Stimulated activated CD4-positive, alpha-beta T cell treated with anti-CD3 and anti-CD28 coated beads, TNF-alpha, amount 100 ng/mL, for 1 hour (primary cell): ENCODE results near the gene THBD.
"Not testable (repeated sequence)": the region's sequence is repeated elsewhere in the genome, so short reads cannot be mapped to it uniquely, and the experiment has no call there.

Source experiments
- DNase-seq, 3 donors: peaks; one replicate each; pipeline ENCODE4 v3.0.0-alpha.2; 2020; ENCODE audit warnings: low read depth in 3 of 3, low spot score in 1 of 3

THBD gene

DNA sequence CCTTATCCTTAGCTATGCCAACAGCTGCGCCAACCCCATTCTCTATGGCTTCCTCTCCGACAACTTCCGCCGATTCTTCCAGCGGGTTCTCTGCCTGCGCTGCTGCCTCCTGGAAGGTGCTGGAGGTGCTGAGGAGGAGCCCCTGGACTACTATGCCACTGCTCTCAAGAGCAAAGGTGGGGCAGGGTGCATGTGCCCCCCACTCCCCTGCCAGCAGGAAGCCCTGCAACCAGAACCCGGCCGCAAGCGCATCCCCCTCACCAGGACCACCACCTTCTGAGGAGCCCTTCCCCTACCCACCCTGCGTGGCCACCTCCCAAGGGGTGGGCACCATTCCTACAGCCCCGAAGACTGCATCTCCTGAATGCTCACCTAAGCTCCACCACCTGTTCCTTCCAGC, 13.1 kb downstream of the THBD start:
- DNase-seq: no peak

DNA sequence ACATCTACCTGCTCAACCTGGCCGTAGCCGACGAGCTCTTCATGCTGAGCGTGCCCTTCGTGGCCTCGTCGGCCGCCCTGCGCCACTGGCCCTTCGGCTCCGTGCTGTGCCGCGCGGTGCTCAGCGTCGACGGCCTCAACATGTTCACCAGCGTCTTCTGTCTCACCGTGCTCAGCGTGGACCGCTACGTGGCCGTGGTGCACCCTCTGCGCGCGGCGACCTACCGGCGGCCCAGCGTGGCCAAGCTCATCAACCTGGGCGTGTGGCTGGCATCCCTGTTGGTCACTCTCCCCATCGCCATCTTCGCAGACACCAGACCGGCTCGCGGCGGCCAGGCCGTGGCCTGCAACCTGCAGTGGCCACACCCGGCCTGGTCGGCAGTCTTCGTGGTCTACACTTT, 13.7 kb downstream of the THBD start:
- DNase-seq: no peak

DNA sequence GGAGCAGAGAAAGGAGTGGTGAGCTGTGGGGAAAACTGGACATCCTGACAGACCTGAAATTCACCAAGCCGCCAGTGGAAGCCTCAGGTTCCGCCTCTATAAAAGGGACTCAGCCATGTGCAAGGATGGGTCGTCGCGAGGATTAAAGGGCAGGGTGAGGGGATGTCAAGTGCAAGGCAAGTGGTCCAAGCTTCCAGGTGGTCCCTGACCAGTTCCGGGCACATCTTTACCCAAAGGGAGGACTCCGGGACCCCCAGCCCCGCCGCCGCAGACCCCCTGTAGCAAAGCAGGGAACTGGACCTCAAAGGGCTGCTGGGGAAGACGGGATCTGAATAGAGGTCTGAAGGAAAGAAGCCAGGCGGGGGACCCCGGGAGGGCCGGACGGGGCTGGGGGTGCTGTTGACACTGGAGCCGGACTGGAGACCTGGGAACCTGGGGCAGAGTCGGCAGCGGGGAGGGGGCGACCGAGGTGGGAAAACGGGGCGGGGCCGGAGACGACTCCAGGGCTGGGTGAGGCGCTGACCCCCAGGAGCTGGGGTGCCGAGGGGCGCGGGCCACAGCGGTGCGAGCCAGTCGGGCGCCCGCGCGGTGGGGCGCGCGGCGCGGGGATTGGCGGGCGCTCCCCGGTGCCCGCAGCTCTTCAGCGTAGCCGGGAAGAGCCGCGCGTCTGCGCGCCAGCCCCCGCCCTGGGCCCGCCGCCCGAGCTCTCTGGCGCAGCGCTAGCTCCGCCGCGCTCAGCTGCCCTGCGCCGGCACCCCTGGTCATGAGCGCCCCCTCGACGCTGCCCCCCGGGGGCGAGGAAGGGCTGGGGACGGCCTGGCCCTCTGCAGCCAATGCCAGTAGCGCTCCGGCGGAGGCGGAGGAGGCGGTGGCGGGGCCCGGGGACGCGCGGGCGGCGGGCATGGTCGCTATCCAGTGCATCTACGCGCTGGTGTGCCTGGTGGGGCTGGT, 14.5 kb downstream of the THBD start, which contains the start of gene SSTR4:
Gene SSTR4, plus strand, starts transcription at position 592 of the 951 bp plus-strand sequence. Its CDS starts 172 bp downstream, at position 764.
- DNase-seq: no peak

DNA sequence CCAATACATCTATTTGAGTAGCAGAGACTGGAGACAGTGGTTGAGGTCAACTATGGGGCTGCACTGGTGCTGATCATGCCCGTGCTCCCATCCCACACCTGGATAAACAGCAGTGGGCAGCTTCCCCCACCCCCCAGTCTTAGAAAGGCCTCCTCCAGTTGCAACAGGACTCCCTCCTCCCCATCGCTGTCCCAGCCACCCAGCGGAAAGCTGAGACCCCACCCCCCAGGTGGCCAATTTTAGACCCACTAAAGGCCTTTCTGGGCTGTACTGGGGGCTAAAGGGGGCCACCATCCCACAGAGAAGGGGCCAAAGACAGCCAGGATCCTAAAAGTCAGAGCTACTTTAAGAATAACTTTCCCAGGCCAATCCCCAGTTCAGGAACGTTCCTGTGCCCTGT, 15.6 kb downstream of the THBD start:
- no peak for DNase-seq

DNA sequence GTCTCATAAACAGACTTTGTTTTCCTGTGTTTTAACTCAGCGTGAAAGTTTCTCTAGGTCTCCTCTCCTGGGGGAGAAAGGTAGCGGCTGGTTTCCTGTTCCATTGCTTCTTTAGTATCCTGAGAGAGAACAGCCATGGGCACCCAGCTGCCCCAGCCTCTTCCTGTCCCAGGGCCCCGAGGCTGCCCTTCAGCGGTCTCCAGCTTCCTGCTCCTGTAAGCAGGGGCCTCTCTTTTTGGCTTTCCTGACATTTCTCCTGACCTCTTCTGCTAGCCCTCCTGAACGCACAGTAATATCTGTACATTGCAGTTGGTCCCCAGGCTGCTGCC, 16.8 kb downstream of the THBD start:
- no peak for DNase-seq

DNA sequence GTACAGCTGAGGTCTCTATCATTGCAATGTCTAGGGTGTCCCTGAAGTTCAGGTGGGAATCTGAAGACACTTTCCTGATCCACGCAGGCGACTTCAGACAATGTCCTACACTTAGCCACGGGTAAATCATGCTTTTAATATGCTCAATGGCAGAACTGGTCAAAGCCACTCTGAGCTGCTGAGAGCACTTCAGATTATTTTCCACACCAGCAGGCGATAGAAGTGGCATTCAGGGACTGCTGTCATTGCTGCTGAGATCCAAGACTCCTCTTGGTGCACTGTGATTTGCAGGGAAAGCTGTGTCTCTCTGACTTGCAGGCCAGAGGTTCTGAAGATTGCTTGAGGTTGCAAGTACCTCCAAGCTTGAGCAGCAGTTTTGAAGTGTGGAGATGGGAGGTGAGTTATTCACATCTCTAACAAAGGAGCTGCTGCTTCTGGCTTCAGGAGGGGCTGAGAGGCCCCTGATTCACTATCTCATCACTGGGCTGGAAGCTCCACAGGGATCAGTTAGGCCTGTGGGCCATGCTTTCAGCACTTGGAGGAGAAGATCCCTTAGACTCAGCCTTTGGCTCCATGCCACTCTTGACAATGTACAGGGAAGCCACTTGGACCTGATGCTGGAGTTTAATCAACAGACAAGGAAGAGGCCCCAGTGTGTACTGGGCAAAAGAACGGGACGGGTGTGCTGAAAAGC, 17.3 kb downstream of the THBD start:
- DNase-seq: no peak

DNA sequence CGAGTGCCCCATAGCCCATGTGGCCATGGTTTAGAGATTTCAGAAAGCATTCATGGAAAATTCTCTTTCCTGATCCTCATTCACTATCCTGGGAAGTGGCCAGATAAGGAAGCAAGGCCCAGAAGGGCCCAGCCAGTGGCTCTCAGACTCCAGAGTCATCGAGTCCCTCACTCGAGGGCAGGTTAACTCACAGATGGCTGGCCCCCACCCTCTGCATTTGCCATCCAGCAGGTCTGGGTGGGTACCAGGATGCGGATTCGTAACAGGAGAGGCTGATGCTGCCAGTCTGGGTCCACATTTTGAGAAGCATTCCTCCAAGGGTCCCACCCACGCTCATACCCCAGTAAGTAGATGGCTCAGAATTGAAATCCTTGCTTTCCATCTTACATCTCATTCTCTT, 18.1 kb downstream of the THBD start:
- no peak for DNase-seq

DNA sequence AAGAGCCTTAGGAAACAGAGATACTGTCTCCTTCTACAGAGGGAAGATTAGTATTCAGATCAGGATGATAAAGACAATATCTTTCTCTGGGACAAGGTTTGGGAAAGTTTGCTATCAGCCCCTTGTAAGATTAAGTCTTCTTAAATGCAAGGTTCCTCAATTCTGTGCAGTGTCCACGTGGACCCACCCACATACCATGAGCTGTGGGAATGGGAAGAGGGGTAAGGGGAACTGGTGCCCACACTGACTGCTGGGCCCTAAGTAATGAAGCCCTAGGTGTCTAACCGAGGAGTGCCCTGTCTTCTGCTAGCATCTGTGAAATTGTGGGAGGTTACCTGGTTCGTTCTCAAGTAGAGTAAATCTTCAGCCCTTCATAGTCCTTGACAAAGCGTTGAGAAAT, 20.1 kb downstream of the THBD start:
- no peak for DNase-seq

DNA sequence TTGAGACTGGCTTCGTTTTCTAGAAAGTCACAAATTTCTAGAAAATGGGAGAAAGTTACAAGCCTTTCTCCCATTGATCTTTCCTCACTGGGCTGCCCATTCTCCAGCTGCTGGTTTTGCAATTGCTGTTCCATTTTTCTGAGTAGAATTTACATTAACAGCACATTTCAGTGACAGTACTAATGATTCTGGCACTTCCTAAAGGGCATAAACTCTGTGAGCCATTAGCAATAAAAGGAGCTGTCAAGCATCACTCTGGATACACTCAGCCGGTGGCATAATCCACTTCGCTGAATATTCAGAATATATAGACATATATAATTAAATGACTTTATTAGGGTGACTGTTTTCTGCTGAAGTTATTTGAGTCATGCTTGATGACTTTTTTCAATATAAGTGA, 21.1 kb downstream of the THBD start:
- no peak for DNase-seq

DNA sequence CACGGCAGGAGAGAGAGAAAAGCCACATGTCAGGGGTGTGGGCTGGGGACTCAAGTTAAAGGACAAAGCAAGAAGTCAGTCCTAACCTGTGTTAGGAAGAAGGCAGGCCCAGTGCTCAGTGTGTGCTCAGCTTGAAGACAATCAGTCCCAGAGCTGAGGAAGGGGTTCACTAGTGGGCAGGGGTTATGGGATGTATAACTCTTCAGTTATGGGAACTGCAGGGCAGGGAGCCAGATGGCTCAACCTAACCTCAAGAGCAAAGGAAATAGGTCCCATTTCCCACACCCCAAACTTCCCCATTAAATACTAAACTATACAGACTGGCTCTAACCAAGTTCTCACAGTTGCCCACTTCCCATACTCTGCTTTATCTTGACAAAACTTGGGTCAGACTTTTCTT, 21.8 kb downstream of the THBD start:
- DNase-seq: no peak

DNA sequence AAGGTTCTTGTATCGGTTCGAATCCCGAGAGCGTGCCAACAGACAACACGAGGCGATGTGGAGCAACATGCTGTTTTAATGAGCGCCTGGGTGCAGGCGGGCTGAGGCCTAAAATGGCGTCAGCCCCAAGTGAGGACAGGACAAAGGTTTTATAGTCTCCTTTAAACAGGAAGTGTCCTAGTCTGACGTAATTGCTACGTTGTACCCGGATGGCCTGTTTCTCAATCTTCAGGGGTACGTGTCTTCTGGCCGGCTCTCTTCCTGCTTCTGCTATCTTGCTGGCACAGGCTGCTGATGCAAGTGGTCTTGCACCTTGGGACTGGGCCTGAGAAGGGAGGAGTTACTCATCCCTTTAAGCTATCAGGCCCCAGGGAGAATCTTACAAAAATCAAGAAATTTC, 24.0 kb downstream of the THBD start:
- DNase-seq: not testable (repeated sequence)

DNA sequence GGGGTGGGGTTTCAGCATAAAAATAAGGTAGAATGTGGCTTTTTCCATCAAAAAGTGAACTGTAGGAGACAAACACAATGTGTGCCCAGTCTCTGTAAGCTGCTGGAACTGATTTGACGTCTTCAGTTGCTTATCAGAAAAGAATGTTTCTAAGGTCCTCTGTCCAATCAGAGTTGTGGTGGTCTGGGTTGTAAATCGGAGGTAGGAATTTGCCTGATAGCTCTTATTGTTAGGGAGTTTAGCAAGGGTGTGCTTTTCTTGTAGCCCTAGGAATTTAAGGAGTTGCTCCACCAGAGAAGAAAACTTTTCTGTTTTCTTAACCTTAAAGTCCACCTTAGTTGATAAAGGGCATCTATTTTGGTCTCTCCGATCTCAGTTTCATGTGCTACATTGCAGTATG, 24.8 kb downstream of the THBD start:
- DNase-seq: no peak

DNA sequence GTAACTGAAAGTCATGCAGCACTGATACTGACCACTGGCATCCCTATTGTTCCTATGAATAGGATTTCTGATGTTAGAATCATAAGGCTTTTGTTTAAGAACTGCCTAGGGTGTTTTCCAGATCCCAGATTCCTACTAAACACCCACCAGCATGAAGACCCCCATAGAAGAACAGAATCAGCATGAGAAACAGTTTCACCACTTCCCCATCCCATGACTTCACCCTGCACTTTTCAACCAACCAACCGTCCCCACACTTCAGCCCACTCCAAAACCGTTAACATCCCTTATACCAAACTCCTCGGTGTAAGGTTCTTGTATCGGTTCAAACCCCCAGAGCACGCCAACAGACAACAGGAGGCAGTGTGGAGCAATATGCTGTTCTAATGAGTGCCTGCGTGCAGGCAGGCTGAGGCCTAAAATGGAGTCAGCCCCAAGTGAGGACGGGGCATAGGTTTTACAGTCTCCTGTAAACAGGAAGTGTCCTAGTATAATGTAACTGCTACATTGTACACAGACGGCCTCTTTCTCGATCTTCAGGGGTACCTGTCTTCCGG, 25.8 kb downstream of the THBD start:
- DNase-seq: no peak

DNA sequence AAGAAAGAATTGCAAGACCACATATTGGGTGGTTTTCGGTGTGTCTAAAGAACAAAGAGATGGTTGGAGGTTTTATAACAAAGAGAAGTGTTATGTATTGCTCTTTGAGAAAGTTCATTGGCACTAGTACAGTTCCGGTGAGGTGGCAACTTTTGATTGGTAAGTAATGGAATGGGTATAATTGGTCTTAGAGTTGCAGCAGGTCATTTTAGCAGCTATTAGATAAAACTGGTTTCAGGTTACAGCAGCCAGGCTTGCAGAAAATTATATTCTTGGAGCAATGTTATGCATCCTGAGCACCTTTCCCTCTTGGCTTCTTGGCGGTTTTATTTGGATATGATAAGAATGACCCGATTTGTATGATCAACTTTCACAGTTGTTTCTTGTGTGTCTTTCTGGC, 26.6 kb downstream of the THBD start:
- no peak for DNase-seq

DNA sequence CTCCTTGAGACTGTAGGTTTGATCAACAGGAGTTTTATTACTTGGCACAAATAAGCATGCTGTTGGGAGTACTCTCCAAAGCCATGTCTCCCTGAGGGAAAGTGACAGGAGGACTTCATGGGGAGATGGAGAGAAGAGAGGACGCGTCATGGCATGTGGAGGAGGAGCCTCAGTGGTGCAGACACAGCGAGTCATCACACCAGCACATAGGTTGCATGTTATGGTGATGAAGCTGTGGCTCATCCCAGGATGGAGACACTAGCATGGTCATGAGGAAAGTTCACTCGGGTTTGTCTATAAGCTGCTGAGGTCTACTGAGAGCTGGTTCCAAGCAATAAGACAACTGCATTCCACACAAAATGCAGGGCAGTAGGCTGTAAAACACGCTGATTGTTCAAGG, 27.5 kb downstream of the THBD start:
- no peak for DNase-seq

DNA sequence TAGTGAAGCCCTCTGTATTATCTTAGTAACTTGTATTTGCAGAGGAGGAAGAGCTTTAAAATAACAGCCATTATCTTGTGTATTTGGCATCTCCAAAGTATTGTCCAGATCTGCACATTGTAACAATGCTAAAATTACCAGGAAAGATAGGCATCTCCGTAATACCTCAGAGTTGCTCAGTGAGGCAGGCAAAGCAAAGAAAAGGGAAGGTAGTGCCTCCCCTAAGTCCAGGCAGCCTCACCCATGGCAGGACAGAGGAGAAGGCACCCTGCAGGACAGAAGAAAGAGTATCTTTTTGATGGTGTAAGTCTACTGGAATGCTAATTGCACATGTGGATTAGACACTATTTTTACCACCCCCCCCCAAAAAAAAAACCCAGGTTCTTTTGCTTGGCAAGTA, 27.9 kb downstream of the THBD start:
- no peak for DNase-seq

DNA sequence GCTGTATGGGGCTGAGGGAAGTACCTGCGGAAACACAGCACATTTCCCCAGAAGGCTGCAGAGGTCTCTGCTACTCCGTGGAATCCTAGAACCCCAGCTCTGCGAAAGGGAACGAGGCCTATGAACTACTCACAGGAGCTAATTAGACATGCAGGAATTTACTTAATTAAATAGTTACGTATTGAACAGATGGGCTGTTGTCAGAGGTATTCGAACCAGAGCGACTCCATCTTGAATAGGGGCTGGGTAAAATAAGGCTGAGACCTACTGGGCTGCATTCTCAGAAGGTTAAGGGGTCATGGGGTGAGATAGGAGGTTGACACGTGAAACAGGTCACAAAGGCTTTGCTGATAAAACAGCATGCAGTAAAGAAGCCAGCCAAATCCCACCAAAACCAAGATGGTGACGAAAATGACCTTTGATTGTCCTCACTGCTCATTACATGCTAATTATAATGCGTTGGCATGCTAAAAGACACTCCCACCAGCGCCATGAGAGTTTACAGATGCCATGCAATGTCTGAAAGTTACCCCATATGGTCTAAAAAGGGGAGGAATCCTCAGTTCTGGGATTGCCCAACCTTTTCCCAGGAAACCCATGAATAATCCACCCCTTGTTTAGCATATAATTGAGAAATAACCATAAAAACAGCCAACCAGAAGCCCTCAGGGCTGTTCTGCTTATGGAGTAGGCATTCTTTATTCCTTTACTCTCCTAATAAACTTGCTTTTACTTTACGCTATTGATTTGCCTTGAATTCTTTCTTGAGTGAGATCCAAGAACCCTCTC, 29.0 kb downstream of the THBD start:
- no peak for DNase-seq

DNA sequence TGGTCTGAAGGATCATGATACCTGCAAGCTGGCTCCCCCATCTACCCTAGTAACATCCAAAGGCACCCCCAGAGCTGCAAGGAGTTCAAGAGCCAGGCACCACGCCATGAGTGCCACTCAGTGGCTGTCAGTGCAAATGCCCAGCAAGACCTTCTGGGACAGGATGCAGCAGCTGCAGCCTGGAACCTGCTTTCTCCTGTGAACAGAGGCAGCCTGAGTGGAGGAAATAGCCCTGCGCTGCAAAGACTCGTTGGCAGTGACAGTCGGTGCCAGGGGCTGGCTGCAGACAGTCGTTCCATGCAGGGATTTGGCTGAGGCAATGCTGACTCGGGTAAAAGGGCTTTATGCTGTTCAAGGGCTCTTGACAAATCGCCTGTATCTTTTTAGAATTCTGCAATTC, 30.1 kb downstream of the THBD start:
- DNase-seq: no peak

DNA sequence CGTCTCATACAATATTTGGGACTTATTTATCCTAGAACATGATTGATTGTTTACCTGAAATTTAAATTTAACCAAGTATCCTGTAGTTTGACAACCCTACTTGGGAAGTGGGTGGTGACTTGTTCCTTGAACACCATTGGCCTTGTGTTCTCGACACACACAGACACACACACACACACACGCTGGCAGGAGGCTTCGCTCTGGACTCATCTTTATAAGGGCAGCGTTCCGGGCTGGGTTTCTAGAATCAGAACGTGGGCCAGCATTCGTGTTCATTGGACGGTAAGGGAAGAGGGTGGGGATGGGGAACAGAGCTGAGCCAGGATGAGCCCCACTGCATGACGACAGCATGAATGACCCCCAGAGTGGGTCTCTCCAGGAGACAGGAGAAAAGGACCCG, 30.5 kb downstream of the THBD start:
- no peak for DNase-seq

DNA sequence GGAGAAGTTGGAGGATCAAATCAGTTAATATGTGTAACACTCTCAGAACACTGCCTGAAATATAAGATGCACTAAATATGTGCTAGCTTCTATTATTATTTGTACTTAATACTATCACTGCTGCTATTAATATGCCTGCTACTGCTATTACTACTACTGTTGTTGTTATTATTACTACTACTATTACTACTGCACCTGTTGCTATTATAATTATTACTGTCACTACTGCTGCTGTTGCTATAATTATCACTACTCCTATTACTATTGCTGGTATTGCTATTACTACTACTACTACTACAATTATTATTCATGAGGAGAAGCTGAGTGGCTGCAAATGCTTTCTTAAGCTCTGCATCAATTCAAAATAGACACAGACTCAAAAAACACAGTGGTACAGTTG, 31.0 kb downstream of the THBD start:
- DNase-seq: no peak

DNA sequence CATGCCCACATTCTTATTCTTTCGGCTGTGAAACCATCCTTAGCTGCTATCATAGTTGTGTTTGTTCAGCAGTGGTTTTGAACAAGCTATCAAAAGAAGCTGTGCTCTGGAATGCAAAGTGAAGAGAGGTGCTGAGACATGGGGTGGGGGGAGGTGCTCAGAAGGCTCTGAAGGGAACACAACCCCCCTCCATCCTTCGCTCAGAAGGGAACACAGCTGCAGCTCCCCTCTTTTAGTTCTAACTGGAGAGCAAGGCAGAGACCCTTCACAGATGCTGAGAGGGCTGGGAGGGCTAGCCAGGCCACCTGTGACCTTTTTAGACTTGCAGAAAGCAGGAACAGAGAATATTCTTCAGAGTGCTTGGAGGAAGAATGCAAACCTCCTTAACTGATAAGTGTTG, 32.0 kb downstream of the THBD start:
- no peak for DNase-seq

DNA sequence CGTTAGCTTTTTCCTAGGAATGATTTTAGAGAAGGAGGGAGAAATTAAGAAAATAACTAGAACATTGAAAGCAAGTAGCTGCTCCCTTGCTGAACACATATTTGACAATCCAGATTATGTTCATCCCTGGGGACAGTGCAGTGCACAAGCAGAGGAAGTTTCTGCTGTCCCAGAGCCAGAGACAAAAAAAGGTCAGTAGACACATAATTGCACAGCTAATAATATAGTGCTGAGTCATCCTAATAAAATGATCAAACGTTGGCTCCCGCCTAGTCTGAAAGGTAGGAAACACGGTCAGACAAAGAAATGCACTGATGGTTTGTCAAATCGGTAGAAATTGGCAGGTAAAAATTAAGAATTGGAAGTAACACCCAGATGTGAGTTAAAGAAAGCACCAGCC, 36.0 kb downstream of the THBD start:
- DNase-seq: no peak
